GM18517 (cell line): Measurements from ENCODE around the gene LGALS3.

Experiments
- ATAC-seq: cut with Tn5 transposase; IDR thresholded peaks from one replicate; pipeline ENCODE4 v1.9.1; 2021; ENCODE audit warnings: mild to moderate bottlenecking, moderate library complexity; ENCODE audit not compliant: unreplicated experiment

Gene LGALS3

GRCh38 chr14:55180434-55180833 lies 51.4 kb downstream of the LGALS3 start:
- ATAC-seq = peak; percentile 86

GRCh38 chr14:55188686-55189295 lies 59.7 kb downstream of the LGALS3 start:
- ATAC-seq = no peak

- no peak for ATAC-seq
Measured at GRCh38 chr14:55190906-55191202, 61.8 kb downstream of the LGALS3 start.

GRCh38 chr14:55191203-55192053 lies 62.4 kb downstream of the LGALS3 start, which contains the start of gene DLGAP5:
DLGAP5 (minus strand) TSS chr14:55191585; CDS start chr14:55189179, 2,406 bp downstream.
- ATAC-seq = peak; percentile 97

GRCh38 chr14:55192054-55192621 lies 63.1 kb downstream of the LGALS3 start:
- no peak for ATAC-seq

GRCh38 chr14:55194656-55195355 lies 65.8 kb downstream of the LGALS3 start:
- no peak for ATAC-seq
